ENCODE measurements around the gene CDK15.

DNA sequence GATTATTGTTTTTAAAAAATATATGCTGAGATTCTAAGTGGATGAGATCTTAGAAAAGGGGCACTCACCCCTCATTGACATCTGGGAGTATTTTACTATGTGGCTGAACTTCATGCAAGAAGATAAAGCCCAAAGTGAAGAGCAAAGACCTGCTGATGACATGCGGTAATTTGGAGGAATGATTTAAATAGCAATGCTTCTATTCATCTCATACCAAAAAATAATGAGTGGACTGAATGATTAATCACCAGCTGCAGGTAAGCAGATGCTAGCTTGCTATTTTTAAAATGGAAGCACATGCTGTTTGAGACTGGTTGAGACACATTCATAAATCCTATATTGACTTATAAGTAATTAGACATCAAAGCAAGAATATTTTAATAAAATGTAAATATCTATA lies 12.7 kb upstream of the CDK15 start:
- TF ChIP-seq, protein P1, sequence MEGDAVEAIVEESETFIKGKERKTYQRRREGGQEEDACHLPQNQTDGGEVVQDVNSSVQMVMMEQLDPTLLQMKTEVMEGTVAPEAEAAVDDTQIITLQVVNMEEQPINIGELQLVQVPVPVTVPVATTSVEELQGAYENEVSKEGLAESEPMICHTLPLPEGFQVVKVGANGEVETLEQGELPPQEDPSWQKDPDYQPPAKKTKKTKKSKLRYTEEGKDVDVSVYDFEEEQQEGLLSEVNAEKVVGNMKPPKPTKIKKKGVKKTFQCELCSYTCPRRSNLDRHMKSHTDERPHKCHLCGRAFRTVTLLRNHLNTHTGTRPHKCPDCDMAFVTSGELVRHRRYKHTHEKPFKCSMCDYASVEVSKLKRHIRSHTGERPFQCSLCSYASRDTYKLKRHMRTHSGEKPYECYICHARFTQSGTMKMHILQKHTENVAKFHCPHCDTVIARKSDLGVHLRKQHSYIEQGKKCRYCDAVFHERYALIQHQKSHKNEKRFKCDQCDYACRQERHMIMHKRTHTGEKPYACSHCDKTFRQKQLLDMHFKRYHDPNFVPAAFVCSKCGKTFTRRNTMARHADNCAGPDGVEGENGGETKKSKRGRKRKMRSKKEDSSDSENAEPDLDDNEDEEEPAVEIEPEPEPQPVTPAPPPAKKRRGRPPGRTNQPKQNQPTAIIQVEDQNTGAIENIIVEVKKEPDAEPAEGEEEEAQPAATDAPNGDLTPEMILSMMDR (conservative IDR thresholded peaks at IDR 0.05; ENCODE audit: low read depth in 2 of 2), result no peak
- TF ChIP-seq EZH2phosphoT487 (IDR thresholded peaks at IDR 0.05; ENCODE audit: unreplicated experiment) (no peak), POLR2AphosphoS5 (IDR thresholded peaks at IDR 0.05; ENCODE audit: low read depth) (no peak), CREB1 (CRISPR knock-in tag; IDR thresholded peaks at IDR 0.05; ENCODE audit: low read depth) (no peak), EZH2 (IDR thresholded peaks at IDR 0.05; ENCODE audit: low read depth, unreplicated experiment) (no peak)
- TF ChIP-seq, protein P2, sequence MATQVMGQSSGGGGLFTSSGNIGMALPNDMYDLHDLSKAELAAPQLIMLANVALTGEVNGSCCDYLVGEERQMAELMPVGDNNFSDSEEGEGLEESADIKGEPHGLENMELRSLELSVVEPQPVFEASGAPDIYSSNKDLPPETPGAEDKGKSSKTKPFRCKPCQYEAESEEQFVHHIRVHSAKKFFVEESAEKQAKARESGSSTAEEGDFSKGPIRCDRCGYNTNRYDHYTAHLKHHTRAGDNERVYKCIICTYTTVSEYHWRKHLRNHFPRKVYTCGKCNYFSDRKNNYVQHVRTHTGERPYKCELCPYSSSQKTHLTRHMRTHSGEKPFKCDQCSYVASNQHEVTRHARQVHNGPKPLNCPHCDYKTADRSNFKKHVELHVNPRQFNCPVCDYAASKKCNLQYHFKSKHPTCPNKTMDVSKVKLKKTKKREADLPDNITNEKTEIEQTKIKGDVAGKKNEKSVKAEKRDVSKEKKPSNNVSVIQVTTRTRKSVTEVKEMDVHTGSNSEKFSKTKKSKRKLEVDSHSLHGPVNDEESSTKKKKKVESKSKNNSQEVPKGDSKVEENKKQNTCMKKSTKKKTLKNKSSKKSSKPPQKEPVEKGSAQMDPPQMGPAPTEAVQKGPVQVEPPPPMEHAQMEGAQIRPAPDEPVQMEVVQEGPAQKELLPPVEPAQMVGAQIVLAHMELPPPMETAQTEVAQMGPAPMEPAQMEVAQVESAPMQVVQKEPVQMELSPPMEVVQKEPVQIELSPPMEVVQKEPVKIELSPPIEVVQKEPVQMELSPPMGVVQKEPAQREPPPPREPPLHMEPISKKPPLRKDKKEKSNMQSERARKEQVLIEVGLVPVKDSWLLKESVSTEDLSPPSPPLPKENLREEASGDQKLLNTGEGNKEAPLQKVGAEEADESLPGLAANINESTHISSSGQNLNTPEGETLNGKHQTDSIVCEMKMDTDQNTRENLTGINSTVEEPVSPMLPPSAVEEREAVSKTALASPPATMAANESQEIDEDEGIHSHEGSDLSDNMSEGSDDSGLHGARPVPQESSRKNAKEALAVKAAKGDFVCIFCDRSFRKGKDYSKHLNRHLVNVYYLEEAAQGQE (IDR thresholded peaks at IDR 0.05; ENCODE audit: unreplicated experiment), result no peak
- TF ChIP-seq, protein P3, sequence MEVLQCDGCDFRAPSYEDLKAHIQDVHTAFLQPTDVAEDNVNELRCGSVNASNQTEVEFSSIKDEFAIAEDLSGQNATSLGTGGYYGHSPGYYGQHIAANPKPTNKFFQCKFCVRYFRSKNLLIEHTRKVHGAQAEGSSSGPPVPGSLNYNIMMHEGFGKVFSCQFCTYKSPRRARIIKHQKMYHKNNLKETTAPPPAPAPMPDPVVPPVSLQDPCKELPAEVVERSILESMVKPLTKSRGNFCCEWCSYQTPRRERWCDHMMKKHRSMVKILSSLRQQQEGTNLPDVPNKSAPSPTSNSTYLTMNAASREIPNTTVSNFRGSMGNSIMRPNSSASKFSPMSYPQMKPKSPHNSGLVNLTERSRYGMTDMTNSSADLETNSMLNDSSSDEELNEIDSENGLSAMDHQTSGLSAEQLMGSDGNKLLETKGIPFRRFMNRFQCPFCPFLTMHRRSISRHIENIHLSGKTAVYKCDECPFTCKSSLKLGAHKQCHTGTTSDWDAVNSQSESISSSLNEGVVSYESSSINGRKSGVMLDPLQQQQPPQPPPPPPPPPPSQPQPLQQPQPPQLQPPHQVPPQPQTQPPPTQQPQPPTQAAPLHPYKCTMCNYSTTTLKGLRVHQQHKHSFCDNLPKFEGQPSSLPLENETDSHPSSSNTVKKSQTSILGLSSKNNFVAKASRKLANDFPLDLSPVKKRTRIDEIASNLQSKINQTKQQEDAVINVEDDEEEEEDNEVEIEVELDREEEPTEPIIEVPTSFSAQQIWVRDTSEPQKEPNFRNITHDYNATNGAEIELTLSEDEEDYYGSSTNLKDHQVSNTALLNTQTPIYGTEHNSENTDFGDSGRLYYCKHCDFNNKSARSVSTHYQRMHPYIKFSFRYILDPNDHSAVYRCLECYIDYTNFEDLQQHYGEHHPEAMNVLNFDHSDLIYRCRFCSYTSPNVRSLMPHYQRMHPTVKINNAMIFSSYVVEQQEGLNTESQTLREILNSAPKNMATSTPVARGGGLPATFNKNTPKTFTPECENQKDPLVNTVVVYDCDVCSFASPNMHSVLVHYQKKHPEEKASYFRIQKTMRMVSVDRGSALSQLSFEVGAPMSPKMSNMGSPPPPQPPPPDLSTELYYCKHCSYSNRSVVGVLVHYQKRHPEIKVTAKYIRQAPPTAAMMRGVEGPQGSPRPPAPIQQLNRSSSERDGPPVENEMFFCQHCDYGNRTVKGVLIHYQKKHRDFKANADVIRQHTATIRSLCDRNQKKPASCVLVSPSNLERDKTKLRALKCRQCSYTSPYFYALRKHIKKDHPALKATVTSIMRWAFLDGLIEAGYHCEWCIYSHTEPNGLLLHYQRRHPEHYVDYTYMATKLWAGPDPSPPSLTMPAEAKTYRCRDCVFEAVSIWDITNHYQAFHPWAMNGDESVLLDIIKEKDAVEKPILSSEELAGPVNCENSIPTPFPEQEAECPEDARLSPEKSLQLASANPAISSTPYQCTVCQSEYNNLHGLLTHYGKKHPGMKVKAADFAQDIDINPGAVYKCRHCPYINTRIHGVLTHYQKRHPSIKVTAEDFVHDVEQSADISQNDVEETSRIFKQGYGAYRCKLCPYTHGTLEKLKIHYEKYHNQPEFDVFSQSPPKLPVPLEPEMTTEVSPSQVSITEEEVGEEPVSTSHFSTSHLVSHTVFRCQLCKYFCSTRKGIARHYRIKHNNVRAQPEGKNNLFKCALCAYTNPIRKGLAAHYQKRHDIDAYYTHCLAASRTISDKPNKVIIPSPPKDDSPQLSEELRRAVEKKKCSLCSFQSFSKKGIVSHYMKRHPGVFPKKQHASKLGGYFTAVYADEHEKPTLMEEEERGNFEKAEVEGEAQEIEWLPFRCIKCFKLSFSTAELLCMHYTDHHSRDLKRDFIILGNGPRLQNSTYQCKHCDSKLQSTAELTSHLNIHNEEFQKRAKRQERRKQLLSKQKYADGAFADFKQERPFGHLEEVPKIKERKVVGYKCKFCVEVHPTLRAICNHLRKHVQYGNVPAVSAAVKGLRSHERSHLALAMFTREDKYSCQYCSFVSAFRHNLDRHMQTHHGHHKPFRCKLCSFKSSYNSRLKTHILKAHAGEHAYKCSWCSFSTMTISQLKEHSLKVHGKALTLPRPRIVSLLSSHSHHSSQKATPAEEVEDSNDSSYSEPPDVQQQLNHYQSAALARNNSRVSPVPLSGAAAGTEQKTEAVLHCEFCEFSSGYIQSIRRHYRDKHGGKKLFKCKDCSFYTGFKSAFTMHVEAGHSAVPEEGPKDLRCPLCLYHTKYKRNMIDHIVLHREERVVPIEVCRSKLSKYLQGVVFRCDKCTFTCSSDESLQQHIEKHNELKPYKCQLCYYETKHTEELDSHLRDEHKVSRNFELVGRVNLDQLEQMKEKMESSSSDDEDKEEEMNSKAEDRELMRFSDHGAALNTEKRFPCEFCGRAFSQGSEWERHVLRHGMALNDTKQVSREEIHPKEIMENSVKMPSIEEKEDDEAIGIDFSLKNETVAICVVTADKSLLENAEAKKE (CRISPR knock-in tag; IDR thresholded peaks at IDR 0.05), result no peak
